HG03442 (cell line): ENCODE data around the gene PLA2G4D.
"Not testable (repeated sequence)": the region's sequence is repeated elsewhere in the genome, so short reads cannot be mapped to it uniquely, and the experiment has no call there.

Experiments used
- ATAC-seq: cut with Tn5 transposase; IDR thresholded peaks from one replicate; pipeline ENCODE4 v1.9.1; 2021; ENCODE audit warnings: mild to moderate bottlenecking, moderate library complexity; ENCODE audit not compliant: unreplicated experiment

The PLA2G4D gene

DNA sequence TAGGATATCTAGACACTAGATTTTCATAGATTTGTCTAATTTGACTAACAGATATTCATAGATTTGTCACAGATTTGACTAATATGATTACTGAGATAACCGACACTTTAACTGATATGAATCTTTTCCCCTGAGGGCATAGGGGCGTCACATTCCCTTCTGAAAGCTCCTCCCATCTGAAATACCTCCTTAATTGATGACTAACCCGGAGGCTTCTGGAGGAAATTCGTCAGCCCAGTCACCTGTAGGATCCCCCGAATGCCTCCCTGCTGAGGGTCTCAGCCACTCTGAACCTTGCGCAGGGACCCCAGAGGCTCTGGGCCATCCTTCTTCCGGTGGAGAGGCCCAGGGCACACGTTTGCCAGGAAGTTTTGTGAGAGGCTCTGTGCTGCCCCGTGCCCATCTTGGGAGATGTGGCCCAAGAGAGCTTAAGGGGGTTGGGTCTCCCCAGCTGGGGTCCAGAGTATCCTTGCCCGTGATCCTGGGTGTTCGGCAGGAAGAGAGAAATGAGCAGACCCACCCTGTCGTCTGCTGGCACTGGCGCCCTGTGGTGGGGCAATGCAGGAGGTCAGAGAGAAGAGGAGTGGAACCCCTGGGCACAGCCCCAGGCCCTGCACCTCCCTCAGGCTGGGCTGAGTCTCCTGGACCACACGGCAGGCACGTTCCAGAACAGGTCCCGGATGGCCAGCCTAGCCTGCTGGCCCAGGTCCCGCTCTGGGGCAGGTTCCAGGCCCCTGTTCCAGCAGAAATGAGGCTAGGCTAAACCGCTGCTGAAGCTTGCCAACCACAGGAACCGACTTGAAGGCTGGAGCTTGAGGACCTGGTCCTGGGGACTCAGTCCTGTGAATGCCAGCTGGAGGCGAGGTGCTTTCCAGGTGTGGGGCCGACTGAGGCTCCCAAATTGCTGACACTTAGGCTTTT lies 1.7 kb downstream of the PLA2G4D start:
- ATAC-seq: no peak

DNA sequence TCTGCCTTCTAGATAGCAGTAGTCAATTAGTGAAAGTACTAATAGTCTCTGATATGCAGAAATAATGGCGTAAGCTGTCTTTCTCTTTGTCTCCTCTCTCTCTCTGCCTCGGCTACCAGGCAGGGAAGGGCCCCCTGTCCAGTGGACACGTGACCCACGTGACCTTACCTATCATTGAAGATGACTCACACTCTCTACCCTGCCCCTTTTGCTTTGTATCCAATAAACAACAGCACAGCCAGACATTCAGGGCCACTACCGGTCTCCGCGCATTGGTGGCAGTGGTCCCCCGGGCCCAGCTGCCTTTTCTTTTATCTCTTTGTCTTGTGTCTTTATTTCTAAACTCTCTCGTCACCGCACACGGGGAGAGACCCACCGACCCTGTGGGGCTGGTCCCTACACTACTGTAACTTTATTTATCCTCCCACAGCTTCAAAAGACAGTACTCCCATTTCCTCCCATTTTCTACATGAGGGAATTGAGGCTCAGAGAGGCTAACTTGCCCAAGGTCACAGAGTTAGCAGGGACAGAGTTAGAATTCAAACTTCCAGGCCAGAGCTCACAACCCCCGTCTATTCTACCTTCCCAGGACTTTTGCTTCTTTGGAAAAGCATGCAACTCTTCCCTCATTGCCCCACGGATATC lies 2.5 kb downstream of the PLA2G4D start:
- not testable (repeated sequence) for ATAC-seq

DNA sequence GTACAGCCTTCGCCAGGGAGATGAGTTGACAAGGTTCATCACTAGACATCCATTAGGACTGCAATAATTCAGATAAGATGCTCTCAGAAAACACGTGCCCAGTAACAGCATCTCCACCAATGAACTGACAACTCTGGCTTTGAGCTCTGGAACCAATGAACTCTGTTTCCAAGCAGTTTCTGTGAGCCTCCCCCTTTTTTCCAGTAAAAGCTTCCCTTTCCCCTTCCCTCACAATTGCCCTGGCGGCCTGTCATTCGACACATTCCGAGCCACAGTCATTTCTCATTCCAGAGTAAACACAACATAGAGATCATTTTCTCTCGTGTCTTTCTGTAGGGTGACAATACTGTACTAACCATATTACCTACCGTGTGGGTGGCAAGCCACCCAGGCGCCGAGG lies 3.6 kb downstream of the PLA2G4D start:
- ATAC-seq: no peak

DNA sequence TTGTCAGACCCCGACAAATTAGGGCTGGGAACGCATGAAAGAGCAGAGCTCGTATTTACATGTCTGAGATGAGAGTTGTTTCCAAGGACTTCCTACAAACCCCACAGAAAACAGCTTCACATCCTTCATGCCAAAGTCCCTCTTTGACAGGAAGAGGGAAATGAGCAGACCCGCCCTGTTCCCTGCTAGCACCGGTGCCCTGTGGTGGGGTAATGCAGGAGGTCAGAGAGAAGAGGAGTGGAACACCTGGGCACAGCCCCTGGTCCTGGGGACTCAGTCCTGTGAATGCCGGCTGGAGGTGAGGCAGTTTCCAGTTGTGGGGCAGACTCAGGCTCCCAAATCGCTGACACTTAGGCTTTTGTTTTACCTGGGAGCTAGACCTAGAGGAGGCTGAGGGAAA lies 4.0 kb downstream of the PLA2G4D start:
- no peak for ATAC-seq

DNA sequence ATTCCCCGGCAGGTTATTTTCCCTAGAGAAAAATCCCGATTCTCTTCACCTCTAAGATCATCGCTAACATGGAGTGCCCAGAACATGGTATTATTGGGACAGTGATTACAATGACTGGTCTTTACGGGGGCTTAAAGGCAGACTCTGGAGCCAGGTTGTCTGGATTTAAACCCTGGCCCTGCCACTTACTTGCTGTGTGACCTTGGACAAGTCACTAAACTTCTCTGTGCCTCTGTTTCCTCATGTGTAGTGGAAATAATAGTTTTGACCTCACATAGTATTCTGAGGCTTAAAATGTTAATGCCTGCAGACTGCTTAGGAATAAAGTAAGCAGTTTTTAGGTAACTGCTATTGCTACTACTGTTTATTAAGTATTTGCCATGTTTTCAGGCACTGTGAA lies 4.4 kb downstream of the PLA2G4D start:
- ATAC-seq: no peak

DNA sequence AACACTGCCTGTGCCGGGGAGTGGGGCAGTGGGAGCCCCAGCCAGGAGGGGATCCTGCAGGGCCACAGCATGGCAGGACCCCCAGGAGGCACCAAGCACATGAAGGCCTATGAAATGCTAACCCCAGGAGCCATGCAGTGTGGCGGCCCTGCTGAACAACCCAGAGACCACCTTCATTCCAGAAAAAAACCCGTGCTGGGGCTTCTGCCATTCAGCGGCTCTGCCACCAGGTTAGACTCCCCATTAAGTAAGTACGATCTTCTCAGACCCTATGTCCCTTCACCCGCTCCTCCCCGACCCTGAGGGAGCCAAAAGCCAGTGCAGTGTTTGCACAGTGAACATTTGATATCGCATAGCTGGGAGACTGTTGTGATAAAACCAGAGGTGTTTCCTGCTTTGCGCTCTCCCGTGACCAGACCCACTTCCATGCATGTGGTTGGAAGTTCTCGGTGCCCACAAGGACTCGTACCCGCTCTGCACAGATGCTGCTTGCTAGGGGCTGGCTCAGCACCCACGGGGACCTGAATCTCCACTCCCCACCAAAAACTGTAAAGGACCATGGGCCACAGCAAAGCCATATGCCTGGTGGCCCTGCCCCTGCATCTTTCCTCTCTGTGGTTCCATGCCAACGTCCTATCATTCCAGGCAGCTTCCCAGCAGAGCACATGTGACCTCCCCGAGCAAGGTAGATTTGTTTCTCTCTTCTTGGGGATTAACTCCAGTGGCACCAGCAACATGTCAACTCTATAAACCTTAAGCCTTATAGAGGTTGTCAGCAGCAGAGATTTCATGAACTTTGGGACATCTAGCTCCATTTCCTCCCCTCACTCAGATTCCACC lies 5.3 kb downstream of the PLA2G4D start:
- ATAC-seq: no peak

DNA sequence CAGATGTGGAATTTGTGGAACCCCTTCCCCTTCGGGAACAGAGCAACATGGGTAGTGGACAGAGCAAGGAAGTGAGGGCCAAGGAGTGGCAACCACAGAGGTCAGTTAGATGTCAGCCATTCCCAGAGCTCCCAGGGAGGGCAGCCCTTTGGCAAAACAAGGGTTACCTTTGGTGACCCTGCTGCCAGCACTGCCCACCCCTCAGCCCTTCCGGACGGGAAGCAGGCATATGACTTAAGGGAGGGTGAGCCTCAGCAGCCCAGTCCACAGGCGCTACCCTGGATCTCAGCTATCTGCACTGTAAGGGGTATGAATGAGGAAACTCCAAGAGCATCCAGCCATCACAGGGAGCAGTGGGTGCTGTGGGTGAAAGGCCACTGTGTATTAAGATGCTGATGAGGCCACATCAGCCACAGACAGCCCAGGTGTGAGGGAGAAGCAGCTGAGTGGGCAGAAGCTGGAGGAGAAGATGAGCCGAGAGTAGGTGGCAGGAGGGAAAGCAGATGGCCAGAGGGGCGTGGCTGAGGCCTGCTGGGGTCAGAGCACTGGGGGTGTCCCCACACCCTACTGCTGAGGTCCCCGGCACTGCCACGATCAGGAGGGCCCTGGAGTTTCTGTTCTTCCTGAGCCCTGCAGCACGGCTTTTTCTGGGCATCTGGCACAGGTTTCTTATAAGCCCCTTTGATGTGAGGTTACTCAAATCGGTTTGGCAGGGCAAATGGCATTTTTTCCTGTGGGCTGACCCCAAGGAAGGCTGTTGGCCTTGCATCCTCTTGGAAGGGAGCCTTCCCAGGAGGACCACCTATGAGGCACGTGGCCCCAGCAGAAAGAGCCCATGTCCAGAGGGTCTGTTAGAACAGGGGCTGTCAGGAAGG lies 6.2 kb downstream of the PLA2G4D start:
- no peak for ATAC-seq

DNA sequence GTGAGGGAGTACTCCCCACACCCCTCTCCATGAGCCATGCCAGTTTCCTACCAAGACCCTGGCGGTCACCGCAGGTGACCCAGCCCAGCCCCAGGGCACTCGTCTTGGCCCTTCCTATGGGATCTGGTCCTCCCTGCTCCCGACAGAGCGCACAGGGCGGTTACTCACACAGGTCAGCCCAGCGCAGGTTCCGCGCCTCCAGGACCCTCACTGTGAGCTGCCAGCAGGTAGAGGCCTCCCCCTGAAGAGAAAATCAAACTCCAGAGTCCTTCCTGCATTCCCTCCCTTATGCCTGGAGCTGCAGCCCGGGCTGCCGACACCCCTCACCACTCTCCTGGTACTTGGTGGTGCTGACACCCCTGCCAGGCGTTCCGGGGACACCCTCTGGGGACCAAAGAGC lies 6.9 kb downstream of the PLA2G4D start:
- ATAC-seq: no peak

DNA sequence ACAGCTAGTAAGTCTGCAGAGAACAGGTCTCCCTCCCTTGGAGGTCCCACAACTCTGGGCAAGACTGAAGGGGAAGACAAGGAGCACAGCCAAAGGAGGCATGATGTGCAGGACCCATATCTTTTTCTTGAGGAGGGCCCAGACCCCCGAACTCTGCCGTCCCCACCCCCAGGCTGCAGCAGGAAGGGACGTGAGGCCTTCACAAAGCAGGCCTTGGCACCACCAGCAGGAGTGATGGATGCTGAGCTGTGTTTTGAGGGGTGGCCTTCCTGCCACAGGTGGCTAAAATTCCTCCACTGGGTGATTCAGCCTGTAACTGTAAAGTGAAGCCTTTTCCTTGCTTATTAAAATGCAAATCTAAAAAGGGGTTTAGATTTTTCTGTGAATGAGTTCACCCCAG lies 8.6 kb downstream of the PLA2G4D start:
- ATAC-seq: no peak

DNA sequence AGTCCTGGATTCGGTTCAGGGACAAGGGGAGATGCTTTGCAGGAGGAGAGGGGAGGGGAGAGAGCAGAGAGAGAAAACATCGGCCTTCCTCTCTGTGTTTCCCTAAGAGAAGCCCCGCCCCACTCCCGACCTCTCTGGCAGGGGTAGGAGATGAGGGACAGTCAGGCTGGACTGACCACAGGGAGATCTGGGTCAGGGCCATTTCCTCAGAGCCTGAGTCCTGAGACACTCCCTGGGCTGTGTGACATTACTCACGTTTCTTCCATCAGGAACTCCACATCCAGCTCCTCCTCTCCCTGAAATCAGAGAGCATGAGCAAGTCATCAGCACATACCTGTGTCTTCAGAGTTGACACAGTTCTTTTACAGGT lies 9.1 kb downstream of the PLA2G4D start:
- no peak for ATAC-seq

DNA sequence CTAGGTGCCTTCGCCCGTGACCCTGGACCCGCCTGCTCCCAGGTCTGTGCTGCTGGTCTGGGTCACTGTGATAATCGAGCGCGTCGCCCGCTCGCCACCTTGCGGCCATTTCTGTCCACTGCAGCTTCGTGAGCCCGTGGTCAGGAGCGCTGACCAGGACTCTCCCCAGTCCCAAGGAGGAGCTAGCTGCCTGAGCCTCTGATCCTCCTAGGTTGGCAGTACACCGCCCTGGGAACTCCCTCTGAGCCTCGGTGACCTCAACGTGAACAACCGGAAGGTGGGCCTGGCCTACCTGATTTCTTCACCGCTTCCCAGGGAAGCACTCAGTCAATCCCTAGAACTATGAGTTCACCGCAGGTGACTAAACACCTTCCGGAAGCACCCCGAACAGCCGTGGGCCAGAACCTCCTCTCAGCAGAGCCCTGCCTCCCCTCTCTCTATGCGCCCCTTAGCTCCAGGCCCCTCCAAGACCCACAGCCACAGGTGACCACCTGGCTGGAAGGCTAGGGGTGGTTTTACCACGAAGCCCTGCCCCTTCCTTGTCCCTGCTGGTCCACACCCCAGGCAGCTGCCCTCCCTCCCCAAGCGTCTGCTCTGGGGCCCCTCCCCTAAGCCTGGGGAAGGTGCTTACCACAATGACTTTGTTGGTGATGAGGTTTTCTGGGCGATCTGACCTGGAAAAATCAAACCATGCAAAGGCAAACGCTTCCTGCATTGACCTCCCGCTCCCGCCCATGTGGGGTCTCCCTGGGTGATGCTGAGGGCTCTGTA lies 9.7 kb downstream of the PLA2G4D start:
- no peak for ATAC-seq

DNA sequence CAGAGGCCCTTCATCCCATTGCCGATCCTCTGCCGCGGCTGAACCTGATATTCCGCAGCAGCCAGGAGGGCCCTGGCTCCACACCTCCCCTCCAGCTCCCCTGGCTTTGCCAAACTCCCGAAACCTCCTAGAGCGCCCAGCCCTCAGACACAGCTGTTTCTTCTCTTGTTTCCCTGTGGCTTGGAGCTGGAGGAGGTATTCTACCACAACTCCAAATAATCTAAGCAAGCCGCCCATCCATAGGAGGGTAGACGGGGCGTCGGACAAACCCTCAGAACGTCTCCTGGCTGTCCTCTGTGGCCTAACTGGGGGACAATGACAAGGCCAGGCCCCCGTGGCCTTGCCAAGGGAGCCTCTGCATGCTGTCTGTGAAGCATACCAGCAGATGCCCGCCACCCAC lies 10.4 kb downstream of the PLA2G4D start:
- ATAC-seq: no peak

DNA sequence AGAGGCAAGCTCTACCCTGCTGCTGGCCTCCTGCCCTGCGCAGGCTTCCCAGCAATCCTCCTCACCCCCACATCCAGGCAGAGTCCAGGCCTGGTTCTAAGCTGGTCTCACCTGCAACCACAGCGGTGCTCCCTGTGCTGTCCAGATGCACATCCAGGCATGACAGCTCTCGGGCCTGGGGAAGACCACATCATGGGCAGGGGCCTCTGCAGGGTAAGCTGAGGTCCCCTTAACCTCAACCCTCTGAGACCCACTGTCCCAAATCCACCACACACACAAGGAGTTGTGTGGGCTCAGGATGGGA lies 10.8 kb downstream of the PLA2G4D start:
- no peak for ATAC-seq

DNA sequence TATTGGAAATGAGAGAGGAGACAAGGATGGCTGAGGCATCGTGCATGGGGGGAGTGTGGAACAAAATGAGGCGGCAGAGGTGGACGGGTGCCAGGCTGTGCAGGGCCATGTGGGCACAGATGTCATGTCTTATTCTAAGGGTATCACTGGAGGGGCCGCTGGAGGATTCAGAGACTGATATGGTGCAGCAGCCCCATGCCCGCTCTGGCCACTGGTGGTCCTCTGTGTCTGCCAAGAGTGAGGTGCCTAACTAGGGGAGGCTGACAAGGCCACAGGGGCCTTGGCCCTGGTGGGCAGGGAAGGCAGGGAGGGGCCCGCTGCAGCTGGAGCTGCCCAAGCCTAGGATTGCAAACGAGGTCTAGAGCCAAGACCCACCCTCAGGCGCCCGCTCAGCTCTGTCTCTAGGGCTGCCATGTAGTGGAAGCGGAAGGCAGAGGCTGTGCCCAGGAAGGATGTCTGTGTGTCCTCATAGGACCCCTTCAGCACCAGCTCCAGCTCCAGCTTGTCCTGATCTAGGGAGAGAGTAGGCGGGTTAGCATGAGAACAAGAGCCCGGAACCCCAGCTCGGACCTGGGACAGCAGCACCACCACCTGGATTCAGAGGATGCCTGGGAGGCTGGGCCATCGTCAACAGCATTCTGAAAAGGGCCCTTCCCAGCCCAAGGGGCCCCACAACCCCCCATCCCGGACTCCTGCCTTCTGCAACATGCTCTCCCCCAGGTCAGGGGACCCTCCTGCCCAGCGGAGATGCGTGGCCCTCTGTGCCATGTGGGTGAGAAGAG lies 11.3 kb downstream of the PLA2G4D start:
- no peak for ATAC-seq

DNA sequence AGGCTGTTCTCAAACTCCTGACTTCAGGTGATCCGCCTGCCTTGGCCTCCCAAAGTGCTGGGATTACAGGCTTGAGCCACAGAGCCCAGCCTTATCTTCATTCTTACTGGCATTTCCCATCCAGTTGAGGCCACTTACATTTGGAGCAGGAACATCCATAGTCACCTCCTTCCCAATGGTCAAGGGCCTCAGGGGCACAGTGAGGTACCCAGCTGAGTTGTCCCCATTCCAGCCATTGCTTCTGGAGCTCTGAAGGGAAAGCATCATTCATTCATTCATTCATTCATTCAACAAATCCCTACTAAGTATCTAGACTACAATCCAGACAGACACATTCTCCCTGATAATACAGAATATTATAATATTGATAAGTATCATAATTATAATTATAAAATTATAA lies 12.2 kb downstream of the PLA2G4D start:
- ATAC-seq: no peak

DNA sequence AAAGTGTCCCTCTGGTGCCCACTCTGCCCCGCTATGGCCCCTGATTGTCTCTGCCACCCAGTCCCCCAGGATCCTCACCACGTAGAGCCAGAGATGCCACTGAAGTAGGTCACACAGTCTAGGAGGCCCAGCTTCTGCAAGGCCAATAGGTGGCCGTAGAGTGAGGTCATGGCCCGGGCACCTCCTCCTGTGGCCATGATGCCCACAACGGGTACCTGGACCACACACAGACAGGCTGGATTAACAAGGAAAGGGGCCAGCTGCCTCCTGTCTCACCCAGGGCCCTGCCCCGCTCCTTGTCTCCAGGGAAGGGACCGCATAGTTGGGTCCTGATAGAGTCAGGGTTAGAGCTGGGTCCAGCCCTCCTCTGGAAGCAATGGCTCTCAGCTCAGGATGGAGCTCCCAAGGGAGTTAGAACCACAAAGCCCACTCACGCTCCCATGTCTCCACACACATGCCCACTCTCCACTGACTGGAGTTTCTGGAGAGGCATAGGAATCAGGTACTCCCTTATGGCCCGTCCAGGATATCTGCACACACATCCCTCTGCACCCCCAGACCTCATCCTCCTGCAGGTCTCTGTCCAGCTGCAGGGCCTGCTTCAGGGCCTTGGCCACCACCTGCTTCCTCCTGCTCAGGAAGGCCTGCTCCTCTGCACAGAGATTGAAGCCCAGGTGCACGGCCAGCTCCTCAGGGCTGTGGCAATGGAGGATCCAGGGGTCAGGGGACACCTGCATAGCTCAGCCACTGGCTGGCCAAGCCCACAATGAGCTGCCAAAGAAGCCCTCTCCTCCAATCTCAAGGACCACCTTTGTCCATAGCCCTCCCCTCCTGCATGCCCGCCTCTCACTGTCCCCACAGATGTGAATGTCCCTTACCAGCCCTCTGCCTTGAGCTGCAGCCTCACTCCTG lies 13.2 kb downstream of the PLA2G4D start:
- no peak for ATAC-seq

DNA sequence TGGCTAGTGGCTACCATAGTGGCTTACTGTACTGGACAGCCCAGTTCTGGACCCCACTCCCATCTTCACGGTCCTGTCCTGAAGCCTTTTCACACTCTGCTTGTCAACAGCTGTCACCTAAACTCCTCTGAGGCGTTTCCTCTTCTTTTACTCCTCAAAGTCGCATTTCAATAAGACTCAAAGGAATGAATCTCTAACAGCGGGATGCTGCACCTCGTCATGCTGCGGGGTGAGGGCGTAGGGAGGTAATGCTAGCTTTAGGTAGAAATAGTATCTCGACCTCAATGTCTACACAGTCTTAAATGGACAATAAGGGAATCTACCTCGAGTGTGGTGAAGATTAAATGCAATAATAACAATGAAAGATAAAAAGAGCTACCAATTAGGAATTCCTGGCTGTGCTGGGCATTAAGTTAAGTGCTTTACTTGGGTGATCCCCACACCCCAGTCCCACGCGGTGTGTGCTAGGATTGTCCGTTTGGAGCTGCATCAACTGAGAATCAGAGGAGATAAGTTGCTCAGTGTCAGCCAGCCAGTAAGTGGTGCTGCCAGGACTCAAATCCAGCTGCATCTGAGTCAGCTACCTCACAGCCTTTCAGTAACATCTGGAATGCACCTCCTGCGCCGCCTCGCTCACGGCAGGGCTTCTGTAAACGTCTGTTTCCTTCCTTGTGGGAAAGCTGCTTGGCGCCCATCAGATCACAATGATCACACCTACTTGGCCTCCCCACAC lies 14.0 kb downstream of the PLA2G4D start:
- no peak for ATAC-seq
